B cell (primary cell): Measurements from ENCODE around the gene TCEAL4. TPM values are rescaled to one million over a fixed set of nuclear protein-coding genes. Genes with fewer than 3 reads are reported as not detected.

ENCODE experiments used
- ATAC-seq: fragments of 200-7000 bp; cut with Tn5 transposase; one replicate; pipeline ENCODE4 v1.10.0; 2021; ENCODE audit warnings: low read depth, mild to moderate bottlenecking, moderate number of reproducible peaks, moderate library complexity
- CTCF ChIA-PET: fragments of 350-600 bp; sonication (Branson Sonifier 250); formaldehyde crosslinking; loops from one replicate; lab custom pipeline; 2021; ENCODE audit warnings: antibody characterized with exemption, inconsistent platforms; lab: Charles Lee
- POLR2A ChIA-PET: fragments of 350-600 bp; sonication (Branson Sonifier 250); formaldehyde crosslinking; loops from one replicate; lab custom pipeline; 2021; ENCODE audit warnings: antibody characterized with exemption; lab: Charles Lee
- DNase-seq: peaks from one replicate; pipeline ENCODE4 v3.0.0; 2013
- H2AFZ ChIP-seq: 2 replicates; pipeline ENCODE4 v1.6.1; 2012; ENCODE audit warnings: mild to moderate bottlenecking, low read depth, low read length; ENCODE audit not compliant: insufficient read depth, poor library complexity, severe bottlenecking
- H3K27ac ChIP-seq, 2 donors: 1 replicate in 1 of 2; 2 replicates in 1 of 2; pipeline ENCODE4 v1.5.1; 2012 to 2013; ENCODE audit warnings: low read length in 2 of 2, mild to moderate bottlenecking in 2 of 2, moderate library complexity in 1 of 2
- H3K27me3 ChIP-seq, 4 experiments: fragments of 200-600 bp in 1 of 4; sonication (generic) in 1 of 4; replicated peaks in 1 of 4; 1 replicate in 2 of 4; 2 replicates in 2 of 4; pipeline versions ENCODE4 v1.6.1 to v1.7.0; 2013 to 2016; ENCODE audit warnings: low read length in 3 of 4, mild to moderate bottlenecking in 2 of 4, mixed read lengths in 1 of 4, moderate library complexity in 1 of 4; ENCODE audit not compliant: insufficient read depth in 4 of 4, control insufficient read depth in 3 of 4; ENCODE audit errors: control extremely low read depth in 1 of 4
- H3K36me3 ChIP-seq, 2 experiments: replicated peaks in 1 of 2; 1 replicate in 1 of 2; 2 replicates in 1 of 2; pipeline versions ENCODE4 v1.6.1 to v1.7.1; 2013; ENCODE audit warnings: low read length in 1 of 2; ENCODE audit not compliant: insufficient read depth in 2 of 2, control insufficient read depth in 1 of 2; ENCODE audit errors: control extremely low read depth in 1 of 2, extremely low read depth in 1 of 2
- H3K4me1 ChIP-seq, 2 donors: fragments of 200-600 bp in 1 of 2; sonication (generic) in 1 of 2; 1 replicate in 1 of 2; 2 replicates in 1 of 2; pipeline versions ENCODE4 v1.5.1 to v1.6.1; 2013 to 2017; ENCODE audit warnings: low read length in 2 of 2; ENCODE audit not compliant: control insufficient read depth in 2 of 2, insufficient read depth in 2 of 2
- H3K4me2 ChIP-seq: replicated peaks from 2 replicates; pipeline ENCODE3; 2012; ENCODE audit warnings: mild to moderate bottlenecking, low read depth, low read length; ENCODE audit not compliant: poor library complexity, severe bottlenecking
- H3K4me3 ChIP-seq, 5 experiments: fragments of 200-600 bp in 1 of 5; sonication (generic) in 1 of 5; 1 replicate in 3 of 5; 2 replicates in 2 of 5; pipeline versions ENCODE4 v1.5.1 to v1.7.0; 2011 to 2016; ENCODE audit warnings: low read length in 4 of 5, mild to moderate bottlenecking in 4 of 5, low read depth in 2 of 5, control low read depth in 1 of 5, moderate library complexity in 1 of 5; ENCODE audit not compliant: insufficient read depth in 1 of 5; ENCODE audit errors: control extremely low read depth in 1 of 5, extremely low read depth in 1 of 5
- H3K79me2 ChIP-seq: fragments of 200-600 bp; sonication (generic); one replicate; pipeline ENCODE4 v1.6.0; 2016; ENCODE audit warnings: low read length; ENCODE audit not compliant: control insufficient read depth, insufficient read depth
- H3K9ac ChIP-seq: fragments of 200-600 bp; sonication (generic); 2 replicates; pipeline ENCODE4 v1.6.1; 2017; ENCODE audit warnings: mild to moderate bottlenecking, low read length, moderate library complexity
- H3K9me3 ChIP-seq, 3 donors: one replicate each; pipeline versions ENCODE4 v1.6.1 to v1.7.1; 2013; ENCODE audit warnings: low read length in 2 of 3; ENCODE audit not compliant: control insufficient read depth in 2 of 3, insufficient read depth in 1 of 3; ENCODE audit errors: control extremely low read depth in 1 of 3
- H4K20me1 ChIP-seq: 2 replicates; pipeline ENCODE4 v1.6.0; 2012; ENCODE audit warnings: mild to moderate bottlenecking, low read length; ENCODE audit not compliant: insufficient read depth, control insufficient read depth, poor library complexity, severe bottlenecking
- H3K27ac Mint-ChIP-seq: one replicate; pipeline ENCODE4 v1.8.0; 2021; ENCODE audit warnings: mixed read lengths
- H3K27me3 Mint-ChIP-seq: one replicate; pipeline ENCODE4 v1.8.0; 2021; ENCODE audit warnings: mixed read lengths
- H3K4me1 Mint-ChIP-seq: one replicate; pipeline ENCODE4 v1.8.0; 2021; ENCODE audit warnings: mixed read lengths
- H3K4me3 Mint-ChIP-seq: one replicate; pipeline ENCODE4 v1.8.0; 2021; ENCODE audit warnings: mixed read lengths
- H3K9me3 Mint-ChIP-seq: one replicate; pipeline ENCODE4 v1.8.0; 2022; ENCODE audit warnings: mixed read lengths; ENCODE audit not compliant: insufficient read depth
- CTCF ChIP-seq: fragments of 200-600 bp; IDR thresholded peaks from one replicate; pipeline ENCODE4 v1.8.0; 2022; ENCODE audit warnings: antibody characterized with exemption, mild to moderate bottlenecking
- EZH2 ChIP-seq: IDR thresholded peaks from 2 replicates; pipeline ENCODE4 v1.6.1; 2012; ENCODE audit warnings: borderline replicate concordance, low read depth, mild to moderate bottlenecking, moderate library complexity, low read length; ENCODE audit not compliant: insufficient read depth, poor library complexity, severe bottlenecking
- WGBS: methylation state at CpG from one replicate; pipeline ENCODE4 v1.1.5; 2013; ENCODE audit warnings: missing lambda C conversion rate; ENCODE audit not compliant: insufficient coverage; 5-methylcytosine and 5-hydroxymethylcytosine counted together
- intact Hi-C: fragments of 100-400 bp; cut with micrococcal nuclease; formaldehyde crosslinking; loops from one replicate; pipeline ENCODE4 v1.10.0; 2022
- polyA plus RNA-seq: library from polyadenylated mRNA; depleted of rRNA; stranded (reverse); fragments of >200 nt; gene quantifications from 2 replicates; pipeline ENCODE4 v1.2.3, GENCODE V29; 2012
- total RNA-seq, 2 donors: library from RNA; stranded (reverse); fragments of 120-200 nt in 1 of 2; gene quantifications; 1 replicate in 1 of 2; 2 replicates in 1 of 2; pipeline versions ENCODE4 v1.2.3 to v1.2.4, GENCODE V29; 2013 to 2022

The TCEAL4 gene
- total and polyA plus RNA-seq, 2 donors (not counting 1 experiment from before 2014, with no cell fraction given): 3.0 to 23.1 TPM

- Histone ChIP-seq H3K27ac (peak overlapping the region; percentile 67 to 68), H3K4me1 (peaks cover 3 to 9% of the 10 kb centered on the region in 2 donors), H3K27me3 (no peaks in the 10 kb centered on the region), H2AFZ (peak overlapping the region; percentile 70), H3K4me3 (peak overlapping the region; percentile 7 to 74 (median 63)), H3K9me3 (no peaks in the 10 kb centered on the region), H4K20me1 (no peaks in the 10 kb centered on the region), H3K36me3 (no peaks in the 10 kb centered on the region), H3K4me2 (peak overlapping the region; percentile 66), H3K79me2 (no peaks in the 10 kb centered on the region), H3K9ac (peak overlapping the region; percentile 61)
- ChIA-PET POLR2A (interaction anchor here (0.6 kb wide), 1 partner anchor 57 kb away, joined by 3 read pairs; no protein-coding TSS in a partner anchor), CTCF (interaction anchor here (1.0 kb wide), 1 partner anchor 26 kb away, joined by 3 read pairs; no protein-coding TSS in a partner anchor)
- DNase-seq: peak; percentile 47
- Mint-ChIP-seq H3K4me1 (peaks cover 13% of the 10 kb centered on the region), H3K27me3 (no peaks in the 10 kb centered on the region), H3K4me3 (peak overlapping the region; percentile 89), H3K27ac (peak overlapping the region; percentile 89), H3K9me3 (no peaks in the 10 kb centered on the region)
- TF ChIP-seq EZH2 (no peak), CTCF (no peak)
- WGBS: under 1% methylated on average over 27 of the region's 49 CpGs
- ATAC-seq: peak; percentile 46
- intact Hi-C loops: loop anchor here (1.0 to 5.0 kb wide), 2 partner anchors 42 to 57 kb away; partner anchors contain the start of genes MORF4L2 and TCEAL4
Measured at GRCh38 chrX:103629318-103630170, 44.2 kb downstream of the TCEAL4 start.

DNA sequence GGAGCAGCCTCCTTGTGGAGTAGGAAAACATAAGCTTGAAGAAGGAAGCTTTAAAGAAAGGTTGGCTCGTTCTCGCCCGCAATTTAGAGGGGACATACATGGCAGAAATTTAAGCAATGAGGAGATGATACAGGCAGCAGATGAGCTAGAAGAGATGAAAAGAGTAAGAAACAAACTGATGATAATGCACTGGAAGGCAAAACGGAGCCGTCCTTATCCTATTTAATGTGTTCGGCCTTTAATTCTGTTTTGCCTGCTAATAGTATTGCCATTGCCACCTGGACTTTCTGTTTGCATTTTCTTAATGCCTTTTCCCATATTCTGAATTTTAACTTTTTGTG, 44.8 kb downstream of the TCEAL4 start:
- no peaks in the 10 kb centered on the region for H3K27me3 Mint-ChIP-seq
- Histone ChIP-seq H3K9ac (peak overlapping the region; percentile 61), H4K20me1 (no peaks in the 10 kb centered on the region), H3K4me2 (peak overlapping the region; percentile 66), H3K79me2 (no peaks in the 10 kb centered on the region), H2AFZ (peak overlapping the region; percentile 70), H3K4me1 (peaks cover 3 to 9% of the 10 kb centered on the region in 2 donors), H3K36me3 (no peaks in the 10 kb centered on the region), H3K27me3 (no peaks in the 10 kb centered on the region), H3K4me3 (peak overlapping the region in 4 of 5 experiments; percentile 49 to 74 (median 64)), H3K27ac (peak overlapping the region in 1 of 2 donors; percentile 67), H3K9me3 (no peaks in the 10 kb centered on the region)
- intact Hi-C loops: no loop called here
- no peak for ATAC-seq
- H3K27ac Mint-ChIP-seq: no peak overlapping the region
- no peaks in the 10 kb centered on the region for H3K9me3 Mint-ChIP-seq
- peak overlapping the region; percentile 89 for H3K4me3 Mint-ChIP-seq
- WGBS: 10% methylated on average over 3 of the region's 6 CpGs
- no peak for DNase-seq
- H3K4me1 Mint-ChIP-seq: peaks cover 13% of the 10 kb centered on the region
- ChIA-PET POLR2A (interaction anchor here (0.6 kb wide), 1 partner anchor 57 kb away, joined by 3 read pairs; no protein-coding TSS in a partner anchor), CTCF (interaction anchor here (1.0 kb wide), 1 partner anchor 26 kb away, joined by 3 read pairs; no protein-coding TSS in a partner anchor)
- TF ChIP-seq CTCF: no peak
- no peak for TF ChIP-seq EZH2
